ENCODE data around the gene ZNRF3. TPM values are rescaled to one million over a fixed set of nuclear protein-coding genes. Genes with fewer than 3 reads are reported as not detected.

ZNRF3 gene
- total RNA-seq, 2 donors from 2014 or later, result 7.8 to 8.6 TPM

GRCh38 chr22:29053048-29053702 lies 169.8 kb downstream of the ZNRF3 start:
- Histone ChIP-seq H3K9me3 (no peaks in the 10 kb centered on the region), H3K27ac (no peak overlapping the region), H3K27me3 (no peaks in the 10 kb centered on the region), H3K36me3 (replicated peaks in 1 of 2; ENCODE audit: insufficient read depth in 1 of 2, low read depth in 2 of 2) (peaks cover 0 to 20% of the 10 kb centered on the region in 2 donors), H3K4me1 (no peaks in the 10 kb centered on the region), H3K4me3 (no peak overlapping the region)
- intact Hi-C loops (cut with DNase I), result no loop called here
- no peak for TF ChIP-seq CTCF (IDR thresholded peaks at IDR 0.05)
- TF ChIP-seq POLR2A (IDR thresholded peaks at IDR 0.05), result no peak
- WGBS, 2 donors, result 91 to 93% methylated on average over 8 of the region's 8 CpGs
- ATAC-seq (no peak), DNase-seq (no peak)

GRCh38 chr22:29054251-29054767 lies 170.9 kb downstream of the ZNRF3 start:
- no peaks in the 10 kb centered on the region for H3K27me3 ChIP-seq
- H3K9me3 ChIP-seq, result no peaks in the 10 kb centered on the region
- H3K4me3 ChIP-seq, result no peak overlapping the region
- intact Hi-C loops (cut with DNase I), result no loop called here
- H3K4me1 ChIP-seq, result no peaks in the 10 kb centered on the region
- no peak for DNase-seq
- 67 to 82% methylated on average over 2 to 10 of the region's 10 CpGs for WGBS, 2 donors
- no peak overlapping the region for H3K27ac ChIP-seq
- H3K36me3 ChIP-seq (replicated peaks in 1 of 2; ENCODE audit: insufficient read depth in 1 of 2, low read depth in 2 of 2), result peaks cover 0 to 10% of the 10 kb centered on the region in 2 donors
- ATAC-seq, result no peak
- TF ChIP-seq POLR2A (IDR thresholded peaks at IDR 0.05) (no peak), CTCF (IDR thresholded peaks at IDR 0.05) (no peak)

GRCh38 chr22:29055192-29055830 lies 171.9 kb downstream of the ZNRF3 start:
- intact Hi-C loops (cut with DNase I), result no loop called here
- Histone ChIP-seq H3K4me1 (no peaks in the 10 kb centered on the region), H3K27ac (no peak overlapping the region), H3K9me3 (no peaks in the 10 kb centered on the region), H3K27me3 (no peaks in the 10 kb centered on the region), H3K4me3 (no peak overlapping the region), H3K36me3 (replicated peaks in 1 of 2; ENCODE audit: insufficient read depth in 1 of 2, low read depth in 2 of 2) (peaks cover 0 to 1% of the 10 kb centered on the region in 2 donors)
- no peak for TF ChIP-seq POLR2A (IDR thresholded peaks at IDR 0.05)
- TF ChIP-seq CTCF (IDR thresholded peaks at IDR 0.05), result no peak
- WGBS, 2 donors, result 67 to 70% methylated on average over 13 to 14 of the region's 14 CpGs
- DNase-seq (no peak), ATAC-seq (no peak)

GRCh38 chr22:29056472-29056871 lies 173.1 kb downstream of the ZNRF3 start:
- WGBS, 2 donors, result 92 to 93% methylated on average over 3 of the region's 3 CpGs
- H3K36me3 ChIP-seq (replicated peaks in 1 of 2; ENCODE audit: insufficient read depth in 1 of 2, low read depth in 2 of 2), result no peaks in the 10 kb centered on the region
- H3K4me1 ChIP-seq, result no peaks in the 10 kb centered on the region
- DNase-seq, result no peak
- no peak for ATAC-seq
- intact Hi-C loops (cut with DNase I), result no loop called here
- no peaks in the 10 kb centered on the region for H3K27me3 ChIP-seq
- no peak for TF ChIP-seq POLR2A (IDR thresholded peaks at IDR 0.05)
- no peak for TF ChIP-seq CTCF (IDR thresholded peaks at IDR 0.05)
- H3K4me3 ChIP-seq, result no peak overlapping the region
- H3K9me3 ChIP-seq, result no peaks in the 10 kb centered on the region
- no peak overlapping the region for H3K27ac ChIP-seq

Data from body of pancreas (tissue), 4 donors.